ENCODE results near the gene CYB561D2.

DNA sequence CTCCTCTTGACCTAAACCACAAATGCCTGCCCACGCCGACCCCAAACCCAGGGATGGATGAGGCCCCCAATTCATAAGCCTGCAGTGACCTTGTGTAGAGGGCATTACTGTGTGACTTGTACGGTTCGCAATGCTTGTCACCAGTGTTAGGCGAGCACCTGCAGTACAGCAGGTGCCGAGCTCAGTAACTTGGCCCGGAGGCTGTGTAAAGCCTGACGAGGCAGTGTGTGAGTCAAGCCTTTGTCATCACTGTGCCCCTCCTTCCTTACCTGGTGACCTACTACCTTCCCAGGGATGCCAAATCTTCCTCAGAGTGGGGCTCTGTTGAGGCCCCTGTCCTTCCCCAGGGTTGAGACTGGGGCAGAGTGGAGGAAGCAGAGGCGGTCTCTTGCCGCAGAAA, 45.8 kb downstream of the CYB561D2 start:
- TF ChIP-seq, protein P1, sequence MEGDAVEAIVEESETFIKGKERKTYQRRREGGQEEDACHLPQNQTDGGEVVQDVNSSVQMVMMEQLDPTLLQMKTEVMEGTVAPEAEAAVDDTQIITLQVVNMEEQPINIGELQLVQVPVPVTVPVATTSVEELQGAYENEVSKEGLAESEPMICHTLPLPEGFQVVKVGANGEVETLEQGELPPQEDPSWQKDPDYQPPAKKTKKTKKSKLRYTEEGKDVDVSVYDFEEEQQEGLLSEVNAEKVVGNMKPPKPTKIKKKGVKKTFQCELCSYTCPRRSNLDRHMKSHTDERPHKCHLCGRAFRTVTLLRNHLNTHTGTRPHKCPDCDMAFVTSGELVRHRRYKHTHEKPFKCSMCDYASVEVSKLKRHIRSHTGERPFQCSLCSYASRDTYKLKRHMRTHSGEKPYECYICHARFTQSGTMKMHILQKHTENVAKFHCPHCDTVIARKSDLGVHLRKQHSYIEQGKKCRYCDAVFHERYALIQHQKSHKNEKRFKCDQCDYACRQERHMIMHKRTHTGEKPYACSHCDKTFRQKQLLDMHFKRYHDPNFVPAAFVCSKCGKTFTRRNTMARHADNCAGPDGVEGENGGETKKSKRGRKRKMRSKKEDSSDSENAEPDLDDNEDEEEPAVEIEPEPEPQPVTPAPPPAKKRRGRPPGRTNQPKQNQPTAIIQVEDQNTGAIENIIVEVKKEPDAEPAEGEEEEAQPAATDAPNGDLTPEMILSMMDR (conservative IDR thresholded peaks at IDR 0.05 in 1 of 2, IDR thresholded peaks at IDR 0.05 in 1 of 2; ENCODE audit: extremely low read depth in 1 of 2, insufficient read depth in 1 of 2, low read depth in 1 of 2, low read length in 2 of 2) = no peak
- TF ChIP-seq EZH2 (IDR thresholded peaks at IDR 0.05; ENCODE audit: borderline replicate concordance, low read length) = no peak
